Heart left ventricle (tissue), 16 donors: ENCODE data around the gene SIX5. TPM values are rescaled to one million over a fixed set of nuclear protein-coding genes. Genes with fewer than 3 reads are reported as not detected.
A peak's percentile ranks its signal among the peaks of the same experiment; 100 is the strongest.

Source experiments
- ATAC-seq, 4 donors: fragments of 200-7000 bp; cut with Tn5 transposase; one replicate each; pipeline ENCODE4 v1.9.1; 2020 to 2022; ENCODE audit warnings: moderate library complexity in 4 of 4, mild to moderate bottlenecking in 3 of 4, moderate number of reproducible peaks in 1 of 4
- DNase-seq, 5 donors: peaks; one replicate each; pipeline ENCODE4 v3.0.0-alpha.2; 2020
- H3K27ac ChIP-seq, 12 donors: fragments of 200-600 bp; sonication (generic) in 4 of 12; one replicate each; pipeline versions ENCODE4 v1.5.0 to v1.8.0; 2016 to 2022; ENCODE audit warnings: mild to moderate bottlenecking in 2 of 12
- H3K27me3 ChIP-seq, 9 donors: fragments of 200-600 bp; sonication (generic) in 2 of 9; one replicate each; pipeline versions ENCODE4 v1.5.1 to v1.8.0; 2016 to 2022; ENCODE audit warnings: mild to moderate bottlenecking in 3 of 9
- H3K36me3 ChIP-seq, 9 donors: fragments of 200-600 bp; sonication (generic) in 2 of 9; one replicate each; pipeline versions ENCODE4 v1.5.0 to v1.8.0; 2018 to 2022; ENCODE audit warnings: mild to moderate bottlenecking in 2 of 9
- H3K4me1 ChIP-seq, 12 donors: fragments of 200-600 bp; sonication (generic) in 4 of 12; one replicate each; pipeline versions ENCODE4 v1.5.0 to v1.8.0; 2016 to 2022; ENCODE audit warnings: mild to moderate bottlenecking in 3 of 12
- H3K4me3 ChIP-seq, 12 donors: fragments of 200-600 bp; sonication (generic) in 4 of 12; one replicate each; pipeline versions ENCODE4 v1.5.0 to v1.8.0; 2017 to 2022; ENCODE audit warnings: mild to moderate bottlenecking in 9 of 12, moderate library complexity in 4 of 12
- H3K9me3 ChIP-seq, 12 donors: fragments of 200-600 bp; sonication (generic) in 4 of 12; one replicate each; pipeline versions ENCODE4 v1.5.0 to v1.8.0; 2016 to 2022; ENCODE audit warnings: mild to moderate bottlenecking in 1 of 12
- POLR2A ChIP-seq, 2 donors: fragments of 450-650 bp; IDR thresholded peaks; one replicate each; pipeline ENCODE4 v1.6.1; 2017; ENCODE audit warnings: antibody characterized with exemption in 2 of 2, mild to moderate bottlenecking in 2 of 2, moderate library complexity in 2 of 2
- WGBS, 4 donors: extraction: QIAGEN DNeasy Blood & Tissue Kit in 2 of 4; methylation state at CpG; one replicate each; pipeline versions ENCODE4 v1.1.5 to v1.1.7; 2013 to 2018; 5-methylcytosine and 5-hydroxymethylcytosine counted together
- intact Hi-C, 10 donors: fragments of 100-400 bp; cut with DNase I; formaldehyde crosslinking; loops; one replicate each; pipeline versions ENCODE4 v1.11.1 to v1.14.2; 2022
- polyA plus RNA-seq, 2 donors: library from polyadenylated mRNA; stranded (reverse); fragments of 200-250 nt; gene quantifications; one replicate each; pipeline ENCODE4 v1.2.3, GENCODE V29; 2013
- total RNA-seq, 9 donors: library from RNA; depleted of rRNA in 2 of 9; stranded (reverse); fragments of >200 nt in 2 of 9; fragmentation: NEBNext Ultra II Directional in 3 of 9; extraction: Animal tissue kit (Norgen Biotek cat#: 25700) in 3 of 9; gene quantifications; one replicate each; pipeline versions ENCODE4 v1.1.0 to v1.2.4, GENCODE V29; 2016 to 2023
- TF ChIP-seq, protein P1 (sequence below), 12 donors: fragments of 200-600 bp; sonication (generic) in 4 of 12; IDR thresholded peaks; one replicate each; pipeline versions ENCODE4 v1.5.0 to v1.8.0; 2018 to 2022; ENCODE audit warnings: antibody characterized with exemption in 12 of 12, mild to moderate bottlenecking in 5 of 12
- donor health status: ischemic (EF 13 %, LVEDD 7.1; RV severe dilation, severe dysfunction).
- donor health status: healthy with polysubstance abuse.
- donor health status: DM: no; HTN: yes; CAD: no.
- donor health status: DM: no; HTN: no; CAD: no.
- donor health status: ischemic (EF 25% LVEDD 6.9; RV normal size, moderate dysfunction).
- donor health status: ischemic (EF 25% LVEDD 5.7; RV mildly dilated, moderate dysfunction).
- donor health status: healthy.
- donor health status: DM: yes; HTN: yes; CAD: no.
- donor health status: ischemic (EF 35%, LVEDD 5.7; RV mildly dilated, moderate dysfunction).
- donor health status: nonischemic (EF 11% LVEDD 7.7; RV severe dilation, severe dysfunction).
- donor health status: DM: yes; HTN: yes; CAD: no.
- donor health status: PGD.
- donor health status: ischemic (EF 29% LVEDD 5.4; RV normal size, mild dysfunction).
- donor health status: nonischemic (EF 23%, LVEDD 6.1; RV moderate dilation, normal function).

Gene SIX5
- total and polyA plus RNA-seq, 11 donors: 13.7 to 24.0 (median 21.9) TPM

DNA sequence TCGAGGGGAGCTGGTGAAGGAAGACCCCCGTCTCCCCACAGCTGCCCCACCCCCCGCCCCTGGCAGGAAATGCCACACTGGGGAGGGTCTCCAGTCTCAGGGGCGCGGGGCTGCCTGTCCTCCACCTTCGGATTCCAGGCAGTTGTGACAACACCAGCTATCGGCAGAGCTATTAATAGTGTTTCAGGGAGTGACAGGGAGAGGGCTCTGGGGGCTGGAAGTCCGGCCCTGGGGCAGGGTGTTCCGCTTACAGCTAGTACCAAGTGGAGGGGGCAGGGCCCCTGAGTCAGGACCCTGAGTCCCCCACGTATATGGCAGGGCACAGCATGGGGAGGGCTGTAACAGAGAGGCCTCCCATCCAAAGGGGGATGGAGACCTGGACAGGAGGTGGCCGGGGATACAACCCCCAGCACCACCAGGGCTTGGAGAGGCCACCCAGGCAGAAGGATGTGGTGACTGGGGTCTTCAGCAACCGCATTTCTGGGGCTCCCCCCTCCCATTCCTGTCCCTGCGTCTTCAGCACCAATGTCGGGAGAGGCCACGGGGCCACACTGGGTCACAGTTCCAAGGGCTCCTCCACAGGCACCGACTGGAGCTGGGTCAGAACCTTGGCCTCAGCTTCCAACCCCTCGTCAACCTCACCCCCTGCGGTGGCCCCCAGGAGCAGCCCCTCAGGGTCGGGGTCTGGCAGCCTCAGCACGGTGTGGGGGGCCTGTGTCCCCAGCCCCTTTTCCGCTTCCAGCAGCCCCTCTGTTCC, 3.9 kb downstream of the SIX5 start:
- WGBS, 4 donors: 25 to 36% (median 30%) methylated on average over 16 to 21 of the region's 21 CpGs
- peak overlapping the region in 8 of 12 donors; percentile 12 to 85 (median 40) for H3K4me3 ChIP-seq
- H3K36me3 ChIP-seq: peaks cover 0 to 5% (median 0%) of the 10 kb centered on the region in 9 donors
- peaks cover 0 to 35% (median 0%) of the 10 kb centered on the region in 9 donors for H3K27me3 ChIP-seq
- H3K9me3 ChIP-seq: no peaks in the 10 kb centered on the region
- TF ChIP-seq, protein P1, sequence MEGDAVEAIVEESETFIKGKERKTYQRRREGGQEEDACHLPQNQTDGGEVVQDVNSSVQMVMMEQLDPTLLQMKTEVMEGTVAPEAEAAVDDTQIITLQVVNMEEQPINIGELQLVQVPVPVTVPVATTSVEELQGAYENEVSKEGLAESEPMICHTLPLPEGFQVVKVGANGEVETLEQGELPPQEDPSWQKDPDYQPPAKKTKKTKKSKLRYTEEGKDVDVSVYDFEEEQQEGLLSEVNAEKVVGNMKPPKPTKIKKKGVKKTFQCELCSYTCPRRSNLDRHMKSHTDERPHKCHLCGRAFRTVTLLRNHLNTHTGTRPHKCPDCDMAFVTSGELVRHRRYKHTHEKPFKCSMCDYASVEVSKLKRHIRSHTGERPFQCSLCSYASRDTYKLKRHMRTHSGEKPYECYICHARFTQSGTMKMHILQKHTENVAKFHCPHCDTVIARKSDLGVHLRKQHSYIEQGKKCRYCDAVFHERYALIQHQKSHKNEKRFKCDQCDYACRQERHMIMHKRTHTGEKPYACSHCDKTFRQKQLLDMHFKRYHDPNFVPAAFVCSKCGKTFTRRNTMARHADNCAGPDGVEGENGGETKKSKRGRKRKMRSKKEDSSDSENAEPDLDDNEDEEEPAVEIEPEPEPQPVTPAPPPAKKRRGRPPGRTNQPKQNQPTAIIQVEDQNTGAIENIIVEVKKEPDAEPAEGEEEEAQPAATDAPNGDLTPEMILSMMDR (IDR thresholded peaks at IDR 0.05): no peak
- TF ChIP-seq POLR2A (IDR thresholded peaks at IDR 0.05): peak; percentile 10 to 66
- peaks cover 10 to 53% (median 42%) of the 10 kb centered on the region in 12 donors for H3K4me1 ChIP-seq
- intact Hi-C loops: loop anchor here in 7 of 10 donors (1.0 to 10.0 kb wide), 8 partner anchors 33 to 360 kb away; partner anchors contain the start of genes FBXO46 (in 6 of the 7), MEIOSIN (in 6 of the 7), POLR1G (in 1 of the 7) and PPP1R13L (in 1 of the 7)
- H3K27ac ChIP-seq: peak overlapping the region; percentile 86 to 99 (median 97)
- ATAC-seq (peak; percentile 16 to 48 (median 32)), DNase-seq (peak; percentile 64 to 86 (median 68))

DNA sequence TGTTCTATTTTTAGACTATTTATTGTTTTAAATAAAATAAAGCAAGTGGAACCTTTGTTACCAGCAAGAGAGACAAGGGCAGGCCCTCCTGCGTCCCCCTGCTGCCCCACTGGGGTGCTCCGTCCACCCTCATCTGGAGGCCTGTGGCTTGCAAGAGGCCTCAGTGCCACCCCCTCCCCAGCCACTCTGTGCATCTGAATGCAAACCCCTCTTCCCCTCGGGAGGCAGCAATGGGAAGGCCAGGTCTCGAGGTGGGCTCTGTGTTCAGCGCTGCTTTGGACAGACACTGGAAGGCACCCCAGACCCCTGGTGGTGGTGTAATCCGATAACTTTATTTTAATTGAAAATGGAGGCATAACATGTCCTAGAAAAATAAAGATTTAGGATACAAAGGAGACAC, 4.6 kb downstream of the SIX5 start:
- H3K4me3 ChIP-seq: peak overlapping the region in 9 of 12 donors; percentile 10 to 85 (median 38)
- TF ChIP-seq, protein P1 (IDR thresholded peaks at IDR 0.05): no peak
- TF ChIP-seq POLR2A (IDR thresholded peaks at IDR 0.05): no peak
- ATAC-seq: no peak
- H3K9me3 ChIP-seq: no peaks in the 10 kb centered on the region
- H3K4me1 ChIP-seq: peaks cover 10 to 48% (median 37%) of the 10 kb centered on the region in 12 donors
- peaks cover 0 to 5% (median 0%) of the 10 kb centered on the region in 9 donors for H3K36me3 ChIP-seq
- H3K27ac ChIP-seq: peak overlapping the region; percentile 86 to 99 (median 97)
- intact Hi-C loops: loop anchor here in 4 of 10 donors (2.0 to 10.0 kb wide), 4 partner anchors 42 to 360 kb away; partner anchors contain the start of genes POLR1G (in 1 of the 4) and PPP1R13L (in 1 of the 4)
- DNase-seq: peak in 2 of 5 donors; percentile 35 to 48
- peaks cover 0 to 35% (median 0%) of the 10 kb centered on the region in 9 donors for H3K27me3 ChIP-seq
- WGBS, 4 donors: 23 to 34% (median 30%) methylated on average over 6 of the region's 6 CpGs

DNA sequence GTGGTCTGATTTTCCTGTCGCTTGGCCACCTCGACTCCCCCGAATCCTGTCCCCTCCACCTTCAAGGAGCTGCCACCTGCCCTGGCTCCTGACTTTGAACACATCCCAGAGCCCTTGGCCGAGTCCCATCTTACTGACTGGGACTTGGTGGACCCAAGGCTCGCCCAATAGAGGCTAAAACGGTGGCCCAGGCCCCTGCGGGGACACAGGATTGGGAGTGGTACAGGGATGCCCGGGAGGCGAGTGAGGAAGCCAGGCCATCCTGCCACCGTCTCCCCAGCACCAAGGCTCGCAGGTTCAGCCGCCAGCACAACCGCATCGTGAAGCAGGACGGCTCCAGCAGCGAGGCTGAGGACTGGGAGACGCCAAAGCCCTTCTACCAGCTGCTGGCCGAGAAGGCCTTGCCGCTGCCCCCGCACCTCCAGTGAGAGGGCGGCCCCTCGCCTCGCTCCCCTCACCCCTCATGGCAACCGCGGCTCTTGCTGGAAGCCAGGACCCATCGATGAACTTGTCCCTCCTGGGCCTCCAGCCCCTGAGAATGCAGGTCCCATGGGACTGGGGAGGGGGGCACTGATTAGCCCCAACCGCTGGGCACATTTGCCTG, 5.3 kb downstream of the SIX5 start:
- Histone ChIP-seq H3K4me1 (peaks cover 10 to 48% (median 37%) of the 10 kb centered on the region in 12 donors), H3K9me3 (no peaks in the 10 kb centered on the region), H3K36me3 (peaks cover 0 to 5% (median 0%) of the 10 kb centered on the region in 9 donors), H3K4me3 (peak overlapping the region in 7 of 12 donors; percentile 1 to 85 (median 41)), H3K27me3 (peaks cover 0 to 35% (median 0%) of the 10 kb centered on the region in 9 donors), H3K27ac (peak overlapping the region; percentile 86 to 99 (median 97))
- DNase-seq (peak in 2 of 5 donors; percentile 43 to 59), ATAC-seq (no peak)
- TF ChIP-seq POLR2A (IDR thresholded peaks at IDR 0.05): no peak
- TF ChIP-seq, protein P1 (IDR thresholded peaks at IDR 0.05): no peak
- 38 to 57% (median 39%) methylated on average over 14 to 27 of the region's 27 CpGs for WGBS, 4 donors
- intact Hi-C loops: loop anchor here in 4 of 10 donors (2.0 to 10.0 kb wide), 4 partner anchors 41 to 359 kb away; partner anchors contain the start of genes POLR1G (in 1 of the 4) and PPP1R13L (in 1 of the 4)
